GM18868 (cell line): ENCODE results near the gene STIL.

ENCODE experiments used
- ATAC-seq: cut with Tn5 transposase; IDR thresholded peaks from one replicate; pipeline ENCODE4 v1.9.1; 2021; ENCODE audit warnings: mild to moderate bottlenecking, moderate library complexity; ENCODE audit not compliant: unreplicated experiment

The STIL gene

GRCh38 chr1:47238935-47239592 lies 74.9 kb downstream of the STIL start:
- ATAC-seq = no peak

- ATAC-seq = no peak
These were observed 78.1 kb downstream of the STIL start for GRCh38 chr1:47235806-47236205.

DNA sequence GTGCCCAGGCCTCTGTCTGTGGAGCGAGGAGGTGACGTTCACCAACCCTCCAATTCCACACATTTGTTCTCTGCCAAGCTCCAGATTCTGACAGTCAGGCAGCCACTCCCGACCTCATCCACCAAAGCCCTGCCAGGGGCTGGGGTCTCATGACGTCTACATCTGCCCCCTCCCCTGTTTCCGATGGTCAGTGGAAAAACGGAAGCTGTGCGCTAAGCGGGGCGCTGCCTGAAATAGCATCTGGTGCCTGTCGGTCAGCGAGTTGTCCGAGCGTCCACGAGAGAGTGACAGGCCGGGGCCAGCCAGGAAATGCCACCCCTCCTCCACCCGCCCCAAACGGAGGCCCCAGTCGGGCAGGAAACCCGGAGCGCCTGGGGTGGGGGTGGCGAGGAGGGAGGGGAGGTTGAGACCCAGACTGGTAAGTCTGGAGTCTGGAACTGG lies 78.7 kb downstream of the STIL start:
- no peak for ATAC-seq

GRCh38 chr1:47233186-47233585 lies 80.8 kb downstream of the STIL start:
- no peak for ATAC-seq

DNA sequence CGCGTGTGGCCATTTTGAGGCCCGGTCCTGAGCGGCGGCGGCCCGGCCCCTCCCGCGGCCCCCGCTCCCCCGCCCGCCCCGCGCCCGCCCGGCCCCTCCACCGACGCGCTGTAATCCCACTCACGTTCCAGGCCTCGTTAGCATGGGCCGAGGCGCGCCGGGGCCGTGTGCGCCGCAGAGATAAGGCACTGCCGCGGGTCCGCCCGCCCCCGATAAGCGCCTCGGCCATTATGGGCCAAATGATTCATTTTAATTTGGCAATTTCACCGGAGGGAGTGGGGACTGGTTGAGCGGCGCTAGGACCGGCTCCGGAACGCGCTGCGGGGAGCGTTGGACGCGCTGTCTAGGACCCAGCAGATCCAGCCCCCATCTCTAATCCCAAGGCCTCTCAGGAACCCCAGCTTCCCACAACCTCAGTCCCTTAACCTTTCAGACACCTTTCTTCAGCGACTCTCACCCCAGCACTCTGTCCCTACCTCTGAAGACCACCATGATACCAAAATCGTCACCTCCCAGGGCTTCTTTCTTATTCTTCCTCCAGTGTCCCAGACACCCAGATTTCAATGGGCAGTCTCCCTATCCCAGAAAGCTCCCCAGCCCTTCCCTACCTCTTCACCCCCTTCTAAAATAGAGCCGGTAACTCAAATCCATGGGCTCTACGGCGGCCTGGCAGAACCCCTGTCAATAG lies 81.6 kb downstream of the STIL start, which contains the start of gene TAL1:
Gene TAL1 (minus strand): TSS at position 39 of the 688 bp plus-strand sequence. CDS start 6,337 bp downstream, outside the sequence.
- no peak for ATAC-seq

- no peak for ATAC-seq
These were observed 82.4 kb downstream of the STIL start for GRCh38 chr1:47231301-47232186.

DNA sequence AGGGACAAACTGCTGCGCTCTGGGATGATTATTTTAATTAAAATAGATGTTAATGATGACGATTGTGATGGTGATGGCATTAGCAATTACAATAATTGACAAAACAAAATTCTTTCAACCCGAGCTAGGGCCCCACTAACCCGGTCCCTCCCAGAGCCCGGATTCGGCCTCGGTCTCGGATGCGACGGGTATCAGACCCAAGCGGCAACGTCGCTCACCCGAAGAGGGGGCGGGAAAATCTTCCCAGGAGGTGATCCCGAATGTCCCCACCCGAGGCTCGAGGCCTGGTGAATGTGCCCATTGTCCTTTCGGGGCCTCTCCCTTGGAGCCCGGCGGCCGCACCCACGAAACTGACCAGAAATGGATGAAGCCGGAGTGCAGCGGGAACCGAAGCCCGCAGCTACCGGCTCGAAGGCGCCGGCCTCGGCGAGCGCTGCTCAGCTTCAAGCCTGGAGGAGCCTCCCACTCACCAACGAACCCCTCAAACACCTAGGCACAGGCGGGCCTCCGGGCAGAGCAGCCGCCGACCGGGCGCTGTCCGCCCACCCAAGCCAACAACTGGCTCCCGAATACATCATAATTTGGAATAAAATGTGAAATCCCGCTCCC lies 83.2 kb downstream of the STIL start:
- ATAC-seq = no peak

GRCh38 chr1:47229886-47230691 lies 83.9 kb downstream of the STIL start:
- ATAC-seq = no peak

- no peak for ATAC-seq
These were observed 84.7 kb downstream of the STIL start for GRCh38 chr1:47229031-47229885.

GRCh38 chr1:47228644-47229030 lies 85.3 kb downstream of the STIL start:
- no peak for ATAC-seq

- ATAC-seq = no peak
These were observed 86.4 kb downstream of the STIL start for GRCh38 chr1:47227341-47228232.

DNA sequence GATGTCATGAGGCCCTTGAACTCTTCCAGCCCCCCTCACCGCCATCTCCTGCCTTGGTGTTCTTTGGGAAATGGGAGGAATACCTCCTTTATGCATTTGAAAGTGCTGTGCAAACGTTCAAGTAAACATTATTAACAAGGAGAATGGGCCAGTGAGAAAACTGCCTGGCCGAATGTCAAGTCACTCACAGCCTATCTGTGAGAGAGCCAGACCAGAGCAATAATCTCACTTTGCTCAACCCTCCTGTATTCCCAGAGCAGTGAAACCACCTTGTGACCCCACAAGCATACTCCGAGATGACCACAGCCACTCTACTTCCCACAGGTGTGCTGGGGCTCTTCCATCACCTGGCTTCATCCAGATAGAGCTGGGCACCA lies 87.1 kb downstream of the STIL start:
- no peak for ATAC-seq

DNA sequence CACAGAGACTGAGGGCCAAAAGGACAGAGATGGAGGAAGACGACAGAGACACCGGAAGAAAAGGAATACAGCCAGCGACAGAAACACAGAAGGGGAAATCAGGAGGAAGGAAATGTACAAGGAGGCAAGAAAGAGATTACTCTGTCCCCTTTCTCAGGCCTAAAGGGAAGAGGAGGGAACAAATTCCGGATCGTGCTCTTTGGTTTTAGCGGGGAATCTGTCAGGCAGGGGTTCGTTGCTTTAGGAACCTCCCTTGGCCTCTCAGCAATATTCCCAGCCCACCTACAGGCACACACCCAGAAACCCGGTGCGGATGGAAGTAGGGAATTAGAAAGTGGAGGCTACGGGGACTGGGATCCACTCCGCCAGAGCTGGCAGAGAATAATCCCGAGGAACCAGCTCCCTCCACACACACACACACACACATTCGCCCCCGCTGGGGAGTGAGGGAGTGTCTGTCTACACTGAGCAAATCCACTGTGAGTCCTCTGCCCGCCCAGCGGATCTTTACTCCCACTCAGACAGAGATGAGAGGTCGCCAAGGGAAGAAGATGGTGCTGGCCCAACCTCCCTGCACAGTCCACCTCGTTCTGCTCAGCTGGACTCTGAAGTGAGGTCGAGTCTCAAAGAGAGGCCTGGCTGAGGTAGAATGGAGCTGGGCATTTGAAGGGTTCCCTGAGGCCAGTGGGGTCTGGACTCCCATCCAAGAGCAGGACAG lies 87.7 kb downstream of the STIL start:
- no peak for ATAC-seq

DNA sequence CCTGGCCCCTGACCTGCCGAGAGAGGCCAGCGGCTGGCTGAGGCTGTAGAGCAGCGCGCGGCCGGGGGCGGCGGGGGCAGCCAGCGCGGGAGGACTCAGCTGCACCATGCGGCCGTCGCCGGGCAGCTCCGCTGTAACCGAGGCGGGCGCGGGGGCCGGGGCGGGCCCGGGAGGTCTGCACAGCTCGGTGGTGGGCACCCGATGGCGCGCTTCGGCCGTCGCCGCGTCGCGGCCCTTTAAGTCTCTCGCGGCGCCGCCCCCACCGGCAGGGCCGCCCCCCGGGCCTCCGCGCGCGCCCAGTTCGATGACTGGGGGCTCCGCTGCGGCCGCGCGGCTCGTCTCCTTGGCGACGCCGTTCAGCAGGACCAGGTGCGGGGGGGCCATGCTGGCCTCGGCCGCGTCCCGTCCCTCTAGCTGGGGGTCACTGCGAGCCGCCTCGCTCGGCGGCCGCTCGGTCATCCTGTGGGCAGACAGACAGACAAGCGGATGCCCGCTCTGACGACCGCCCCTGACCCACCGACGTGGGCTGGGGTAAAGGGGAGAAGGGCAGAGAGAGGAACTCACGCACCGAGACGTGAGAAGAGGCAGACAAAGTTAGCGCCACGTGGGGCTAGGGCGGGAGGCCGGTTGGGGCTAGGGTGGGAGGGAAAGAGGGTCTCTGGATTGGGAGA lies 88.4 kb downstream of the STIL start:
- ATAC-seq = no peak

DNA sequence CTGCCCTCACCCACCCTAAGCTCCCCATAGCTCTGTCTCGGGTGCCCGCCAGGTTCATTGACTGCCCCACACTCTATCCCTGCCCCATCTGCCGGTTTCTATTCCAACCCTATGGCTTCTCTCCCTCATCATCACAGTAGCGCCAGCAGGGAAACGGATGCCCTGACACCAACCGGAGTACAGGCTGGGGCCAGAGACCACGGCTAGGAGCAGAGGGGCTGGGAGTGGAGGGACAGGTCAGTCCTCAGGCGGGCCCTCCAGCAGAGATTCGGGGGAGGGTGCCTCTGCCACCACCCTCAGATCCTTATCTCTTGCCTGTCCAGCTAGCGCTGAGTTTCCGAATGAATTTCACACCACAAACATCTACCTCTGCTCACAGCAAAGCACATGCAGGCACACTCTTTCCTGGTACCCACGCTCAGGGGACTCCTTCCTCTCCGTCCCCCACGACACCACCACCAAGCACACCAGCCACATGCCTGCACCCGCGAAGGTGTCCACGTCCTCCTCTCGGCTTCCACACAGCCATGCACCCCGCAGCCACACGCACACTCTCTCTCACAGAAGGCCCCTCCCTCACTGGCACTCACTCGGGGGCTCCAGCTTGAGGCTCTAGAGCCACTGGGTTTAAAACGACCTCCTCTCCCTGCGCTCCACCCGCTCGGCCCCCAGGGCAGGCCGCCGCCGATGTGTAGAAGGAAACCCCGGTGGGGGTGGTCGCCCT lies 89.1 kb downstream of the STIL start:
- ATAC-seq = no peak

DNA sequence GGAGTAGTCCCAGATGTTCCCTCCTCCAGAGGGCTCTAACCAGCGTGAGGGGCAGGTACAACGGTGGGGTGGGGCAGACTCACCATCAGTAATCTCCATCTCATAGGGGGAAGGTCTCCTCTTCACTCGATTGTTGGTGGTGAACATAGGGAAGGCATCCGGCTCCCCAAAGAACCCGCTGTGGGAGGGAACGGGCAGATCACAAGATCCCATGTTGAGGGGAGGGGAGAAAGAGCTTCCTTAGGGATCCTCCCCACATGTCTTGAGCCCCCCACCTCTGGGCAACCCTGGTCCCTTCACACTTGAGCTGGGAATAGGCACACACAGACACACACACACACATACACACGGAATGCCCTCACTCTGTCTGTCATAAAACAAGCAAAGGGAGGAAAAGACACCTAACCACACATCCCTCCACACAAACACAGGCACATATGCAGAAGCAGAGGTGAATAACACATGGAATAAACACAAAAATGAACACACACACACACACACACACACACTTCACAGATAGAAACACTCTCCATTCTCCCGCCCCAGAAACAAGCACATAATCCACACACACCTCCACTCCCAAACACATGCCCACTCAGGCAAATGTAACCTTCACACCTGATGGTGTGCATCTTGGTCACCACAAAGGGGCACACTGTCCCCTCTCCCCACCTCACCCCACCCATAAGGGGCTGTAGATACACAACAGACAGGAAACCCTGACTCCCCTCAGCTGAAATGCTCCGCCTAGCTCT lies 89.8 kb downstream of the STIL start:
- no peak for ATAC-seq
